Osteocyte (in vitro differentiated cells): ENCODE measurements around the gene ANKRD65. TPM values are rescaled to one million over a fixed set of nuclear protein-coding genes. Genes with fewer than 3 reads are reported as not detected.

Experiments used
- DNase-seq: peaks from one replicate; pipeline ENCODE4 v3.0.0; 2021; ENCODE audit warnings: mixed read lengths; ENCODE audit not compliant: unreplicated experiment; ENCODE audit errors: extremely low spot score
- H3K27ac Mint-ChIP-seq: one replicate; pipeline ENCODE4 v1.8.0; 2021; ENCODE audit warnings: mild to moderate bottlenecking, mixed read lengths; ENCODE audit not compliant: unreplicated experiment
- H3K27me3 Mint-ChIP-seq: one replicate; pipeline ENCODE4 v1.8.0; 2021; ENCODE audit warnings: mixed read lengths; ENCODE audit not compliant: unreplicated experiment
- H3K36me3 Mint-ChIP-seq: one replicate; pipeline ENCODE4 v1.8.0; 2021; ENCODE audit warnings: mixed read lengths; ENCODE audit not compliant: unreplicated experiment
- H3K4me1 Mint-ChIP-seq: one replicate; pipeline ENCODE4 v1.8.0; 2021; ENCODE audit warnings: mixed read lengths; ENCODE audit not compliant: unreplicated experiment
- H3K4me3 Mint-ChIP-seq: one replicate; pipeline ENCODE4 v1.8.0; 2021; ENCODE audit warnings: mild to moderate bottlenecking, moderate library complexity, mixed read lengths; ENCODE audit not compliant: unreplicated experiment
- H3K9me3 Mint-ChIP-seq: one replicate; pipeline ENCODE4 v1.8.0; 2021; ENCODE audit warnings: mixed read lengths; ENCODE audit not compliant: unreplicated experiment
- CTCF ChIP-seq: fragments of 200-600 bp; sonication (generic); IDR thresholded peaks from 2 replicates; pipeline ENCODE4 v1.5.0; 2021; ENCODE audit warnings: antibody characterized with exemption, mild to moderate bottlenecking, moderate library complexity
- total RNA-seq: library from RNA; stranded (reverse); gene quantifications from 2 replicates; pipeline ENCODE4 v1.2.1, GENCODE V29; 2021

Gene ANKRD65
- total RNA-seq, 1 donor from 2014 or later, result 0.21 TPM

DNA sequence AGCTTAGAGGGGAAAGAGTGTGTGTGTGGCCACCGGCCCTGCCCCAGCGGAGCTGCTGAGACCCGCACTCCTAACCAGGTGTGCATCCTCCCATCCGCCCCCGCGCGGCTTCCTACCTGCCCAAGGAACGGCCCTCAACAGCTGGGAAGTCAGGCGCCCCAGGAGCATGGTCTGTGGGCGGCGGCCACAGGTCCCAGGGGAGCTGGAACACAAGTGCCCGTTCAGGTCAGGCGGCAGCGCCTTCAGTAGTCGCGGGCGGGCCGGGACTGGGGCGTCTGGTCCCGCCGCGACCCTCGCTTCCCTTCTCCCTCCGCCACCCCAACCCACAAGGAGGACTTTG, 46.5 kb downstream of the ANKRD65 start:
- peaks cover 21% of the 10 kb centered on the region for H3K4me1 Mint-ChIP-seq
- no peak for TF ChIP-seq CTCF
- DNase-seq, result no peak
- H3K9me3 Mint-ChIP-seq, result no peaks in the 10 kb centered on the region
- no peaks in the 10 kb centered on the region for H3K27me3 Mint-ChIP-seq
- peaks cover 3% of the 10 kb centered on the region for H3K36me3 Mint-ChIP-seq
- peak overlapping the region; percentile 84 for H3K4me3 Mint-ChIP-seq
- peak overlapping the region; percentile 94 for H3K27ac Mint-ChIP-seq

- Mint-ChIP-seq H3K27me3 (no peaks in the 10 kb centered on the region), H3K27ac (no peak overlapping the region), H3K36me3 (peaks cover 3% of the 10 kb centered on the region), H3K4me1 (peaks cover 21% of the 10 kb centered on the region), H3K4me3 (peak overlapping the region; percentile 84), H3K9me3 (no peaks in the 10 kb centered on the region)
- no peak for DNase-seq
- TF ChIP-seq CTCF, result no peak
These were observed 47.1 kb downstream of the ANKRD65 start for GRCh38 chr1:1373815-1374588.

DNA sequence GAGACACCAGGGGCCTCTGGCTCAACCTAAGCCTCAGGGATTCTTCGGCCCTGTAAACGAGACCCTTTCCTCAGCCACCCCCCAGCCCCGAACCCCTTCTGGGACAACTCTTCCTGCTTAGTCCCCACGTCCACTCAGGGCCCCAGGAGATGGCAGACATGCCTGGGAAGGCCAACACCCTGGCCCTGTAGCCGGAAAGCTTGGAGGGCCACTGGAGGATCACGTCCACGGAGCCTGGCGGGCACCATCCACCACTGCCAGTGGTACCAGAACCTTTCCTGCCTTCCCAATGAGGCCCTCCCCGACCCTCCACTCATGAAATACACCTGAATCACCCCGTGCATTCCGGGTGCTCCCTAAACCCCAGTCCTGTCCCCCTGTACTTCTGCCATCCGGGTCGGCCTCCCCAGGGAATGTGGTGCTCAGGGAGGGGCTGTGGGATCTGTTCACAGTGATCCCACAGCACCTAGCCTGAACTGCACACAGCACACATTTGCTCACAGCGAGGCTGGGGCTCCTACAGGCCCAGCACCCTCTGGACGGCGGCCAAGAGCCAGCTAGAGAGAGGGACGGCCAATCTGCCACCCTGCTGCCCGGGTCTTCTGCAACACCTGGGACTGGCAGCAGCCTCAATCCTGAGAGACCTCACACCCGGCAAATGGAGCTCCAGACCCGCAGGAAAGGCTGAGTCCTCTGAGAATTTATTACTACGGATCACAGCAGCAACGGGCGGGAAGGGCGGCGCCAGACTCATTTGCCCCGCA, 47.8 kb downstream of the ANKRD65 start:
- Mint-ChIP-seq H3K4me1 (peaks cover 23% of the 10 kb centered on the region), H3K9me3 (no peaks in the 10 kb centered on the region), H3K27me3 (no peaks in the 10 kb centered on the region), H3K36me3 (peaks cover 3% of the 10 kb centered on the region), H3K27ac (peak overlapping the region; percentile 31), H3K4me3 (peak overlapping the region; percentile 84)
- no peak for DNase-seq
- TF ChIP-seq CTCF, result no peak

- peak; percentile 95 for TF ChIP-seq CTCF
- Mint-ChIP-seq H3K27ac (no peak overlapping the region), H3K4me3 (peak overlapping the region; percentile 48), H3K27me3 (no peaks in the 10 kb centered on the region), H3K4me1 (peaks cover 23% of the 10 kb centered on the region), H3K9me3 (no peaks in the 10 kb centered on the region), H3K36me3 (peaks cover 3% of the 10 kb centered on the region)
- DNase-seq, result peak; percentile 94
These were observed 49.0 kb downstream of the ANKRD65 start for GRCh38 chr1:1371746-1372711.
